HG02798 (cell line): ENCODE measurements around the gene PSPC1.
"Not testable (repeated sequence)": the region's sequence is repeated elsewhere in the genome, so short reads cannot be mapped to it uniquely, and the experiment has no call there.

ENCODE experiments used
- ATAC-seq: cut with Tn5 transposase; IDR thresholded peaks from one replicate; pipeline ENCODE4 v1.9.1; 2021; ENCODE audit warnings: mild to moderate bottlenecking; ENCODE audit not compliant: unreplicated experiment, poor library complexity

Gene PSPC1

DNA sequence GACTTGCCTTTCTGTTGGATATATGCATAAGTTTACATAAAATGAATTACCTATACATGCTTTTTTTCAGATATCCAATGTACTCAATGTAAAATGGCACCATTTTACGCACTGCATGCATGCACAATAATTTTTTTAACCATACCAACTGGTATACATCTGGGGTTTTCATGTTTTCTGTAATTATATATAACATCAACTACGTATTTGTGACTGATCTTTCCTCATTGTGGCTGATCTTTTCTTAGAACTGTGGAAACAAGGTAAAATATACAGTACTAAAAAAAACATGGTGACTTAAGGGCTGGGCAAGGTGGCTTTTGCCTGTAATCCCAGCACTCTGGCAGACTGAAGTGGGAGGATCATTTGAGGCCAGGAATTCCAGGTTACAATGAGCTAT lies 18.5 kb downstream of the PSPC1 start:
- ATAC-seq: no peak

DNA sequence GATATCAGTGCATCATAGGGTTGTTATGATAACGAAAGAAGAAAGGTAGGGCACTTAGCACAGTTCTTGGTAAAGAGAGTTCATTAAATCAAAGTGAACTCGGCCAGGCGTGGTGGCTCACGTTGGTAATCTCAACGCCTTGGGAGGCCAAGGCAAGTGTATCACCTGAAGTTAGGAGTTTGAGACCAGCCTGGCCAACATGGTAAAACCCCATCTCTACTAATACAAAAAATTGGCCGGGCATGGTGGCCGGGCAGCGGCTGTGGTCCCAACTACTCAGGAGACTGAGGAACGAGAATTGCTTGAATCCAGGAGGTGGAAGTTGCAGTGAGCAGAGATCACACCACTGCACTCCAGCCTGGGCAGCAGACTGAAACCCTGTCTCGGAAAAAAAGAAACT lies 19.1 kb downstream of the PSPC1 start:
- no peak for ATAC-seq

DNA sequence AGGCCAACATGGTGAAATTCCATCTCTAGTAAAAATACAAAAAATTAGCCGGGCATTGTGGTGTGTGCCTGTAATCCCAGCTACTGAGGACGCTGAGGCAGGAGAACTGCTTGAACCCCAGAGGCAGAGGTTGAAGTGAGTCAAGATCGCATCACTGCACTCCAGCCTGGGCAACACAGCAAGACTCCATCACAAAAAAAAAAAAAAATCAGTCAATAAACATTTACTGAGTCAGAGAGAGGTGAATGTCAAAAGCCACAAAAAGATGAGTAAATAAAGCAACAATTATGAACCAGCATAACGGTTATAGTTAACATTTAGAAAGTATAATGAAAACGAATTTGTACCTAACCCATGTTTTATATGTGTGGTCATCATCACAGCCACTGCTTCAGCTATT lies 23.1 kb downstream of the PSPC1 start:
- no peak for ATAC-seq

DNA sequence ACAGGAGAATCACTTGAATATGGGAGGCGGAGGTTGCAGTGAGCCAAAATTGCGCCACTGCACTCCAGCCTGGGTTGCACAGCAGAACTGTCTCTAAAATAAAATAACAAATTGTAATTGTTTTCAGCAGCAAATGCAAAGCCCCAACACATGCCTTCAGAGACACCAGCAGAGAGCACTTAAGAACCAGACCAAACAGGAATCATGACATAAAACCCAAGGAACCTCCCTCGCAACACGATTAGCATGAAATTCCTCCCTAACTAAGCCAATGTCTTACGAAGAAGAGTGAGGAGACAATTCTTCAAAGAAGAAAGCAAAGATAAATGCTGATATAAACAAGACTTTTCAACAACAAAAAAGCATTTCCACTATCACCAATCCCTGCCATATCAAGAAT lies 40.1 kb downstream of the PSPC1 start:
- no peak for ATAC-seq

DNA sequence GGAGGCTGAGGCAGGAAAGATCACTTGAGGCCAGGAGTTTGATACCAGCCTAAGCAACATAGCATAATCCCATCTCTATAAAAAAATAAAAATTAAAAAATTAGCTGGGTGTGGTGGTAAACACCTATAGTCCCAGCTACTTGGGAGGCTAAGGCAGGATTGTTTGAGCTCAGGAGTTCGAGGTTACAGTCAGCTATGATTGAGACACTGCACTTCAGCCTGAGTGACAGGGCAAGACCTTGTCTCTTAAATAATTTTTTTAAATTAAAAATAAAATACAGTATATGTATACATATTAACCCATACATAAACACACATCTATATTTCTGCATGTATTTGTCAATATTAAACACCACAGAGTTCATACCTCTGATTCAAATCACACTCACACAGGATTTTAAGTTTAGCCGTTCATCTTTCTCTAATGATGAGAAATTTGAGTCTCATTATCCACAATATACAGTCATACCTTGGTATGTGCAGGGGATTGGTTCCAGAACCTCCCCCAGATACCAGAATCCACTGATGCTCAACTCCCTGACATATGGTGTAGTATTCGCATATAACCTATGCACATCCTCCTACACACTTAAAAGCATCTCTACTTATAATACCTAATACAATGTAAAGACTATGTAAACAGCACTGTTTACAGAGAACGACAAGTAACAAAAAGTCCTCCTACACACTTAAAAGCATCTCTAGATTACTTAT lies 44.7 kb downstream of the PSPC1 start:
- ATAC-seq: no peak

DNA sequence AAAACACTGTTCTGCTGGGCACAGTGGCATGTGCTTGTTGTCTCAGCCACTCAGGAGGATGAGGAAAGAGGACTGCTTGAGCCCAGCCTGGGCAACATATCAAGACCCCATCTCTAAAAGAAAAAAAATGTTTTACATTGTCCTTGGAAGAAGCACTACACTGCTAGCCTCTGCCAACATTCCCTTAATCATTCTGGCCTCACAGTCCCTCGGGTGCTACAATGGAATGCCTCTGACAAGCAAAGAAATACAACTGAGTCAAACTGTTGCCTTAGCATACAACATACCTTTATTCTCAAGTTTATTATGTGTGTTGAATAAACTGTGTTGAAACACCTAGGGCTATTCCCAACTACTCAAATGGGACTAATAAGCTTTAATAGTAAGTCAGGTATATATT lies 56.1 kb downstream of the PSPC1 start:
- ATAC-seq: no peak

DNA sequence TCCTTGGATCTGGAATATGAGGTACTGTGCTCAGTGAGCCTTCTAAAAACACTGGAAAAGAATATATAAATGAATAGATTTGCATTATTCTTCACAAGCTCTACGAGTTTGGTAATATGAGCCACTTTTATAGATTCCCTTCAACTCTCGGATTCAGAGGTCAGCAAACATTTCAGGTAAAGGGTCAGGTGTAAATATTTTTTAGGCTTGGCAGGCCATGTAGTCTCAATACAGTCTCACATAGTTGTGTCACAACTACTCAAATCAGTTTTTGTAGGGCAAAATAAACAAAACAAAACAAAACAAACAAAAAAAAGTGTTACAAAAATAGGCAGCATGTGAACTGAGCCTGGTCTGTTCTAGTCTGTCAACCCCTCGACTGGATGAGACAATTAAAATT lies 57.4 kb downstream of the PSPC1 start:
- ATAC-seq: no peak

DNA sequence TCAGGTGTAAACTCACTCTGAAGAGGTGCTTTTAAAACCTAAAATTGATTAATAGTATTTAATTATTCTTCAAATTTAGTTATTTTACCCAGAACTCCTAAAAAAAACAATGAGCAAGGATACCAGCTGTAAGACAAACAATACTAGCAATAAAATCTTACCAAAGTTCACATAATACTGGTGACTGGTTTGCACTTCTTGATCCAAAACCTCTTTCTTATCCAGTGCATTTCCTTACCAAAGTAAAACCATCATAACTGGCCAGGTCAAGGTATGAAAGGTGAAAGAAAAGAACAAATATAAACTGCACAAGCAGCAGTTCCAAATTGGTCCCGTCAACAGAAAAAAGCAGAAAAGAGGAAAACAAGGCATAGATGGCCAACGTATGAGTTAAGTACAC lies 62.7 kb downstream of the PSPC1 start:
- ATAC-seq: no peak

DNA sequence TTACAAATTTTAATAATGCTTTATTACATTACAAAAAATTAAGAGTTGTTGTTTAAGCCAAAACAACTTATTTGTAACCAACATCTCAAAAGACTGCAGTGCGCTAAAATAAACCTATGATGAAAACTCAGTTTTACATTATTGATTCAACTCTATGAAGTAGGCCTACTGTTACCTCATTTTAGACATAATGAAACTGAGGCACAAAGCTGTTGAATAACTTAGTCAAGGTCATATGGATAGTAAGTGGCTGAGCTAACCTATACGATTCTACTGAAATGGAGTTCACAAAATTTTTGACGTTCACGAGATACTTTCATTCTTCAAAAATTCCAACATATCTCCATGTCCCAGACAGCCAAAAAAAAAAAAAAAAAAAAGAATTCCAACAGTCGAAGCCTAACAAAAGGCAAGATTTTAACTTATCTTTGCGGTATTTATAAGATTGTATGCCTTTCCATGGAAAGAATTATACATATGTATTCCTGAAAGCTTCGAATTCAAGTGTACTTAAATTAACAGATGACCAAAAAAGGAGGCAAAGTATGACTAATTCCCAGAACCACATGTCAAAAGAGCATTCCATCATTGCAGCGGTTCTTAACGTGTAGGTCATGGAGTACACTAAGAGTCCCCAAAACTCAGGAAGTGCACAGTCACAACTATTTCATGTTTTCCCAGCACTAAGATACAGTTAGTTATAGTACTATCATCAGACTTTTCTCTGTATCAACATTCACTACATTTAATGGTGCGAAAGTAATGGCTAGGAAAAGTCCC lies 69.4 kb downstream of the PSPC1 start:
- ATAC-seq: no peak

DNA sequence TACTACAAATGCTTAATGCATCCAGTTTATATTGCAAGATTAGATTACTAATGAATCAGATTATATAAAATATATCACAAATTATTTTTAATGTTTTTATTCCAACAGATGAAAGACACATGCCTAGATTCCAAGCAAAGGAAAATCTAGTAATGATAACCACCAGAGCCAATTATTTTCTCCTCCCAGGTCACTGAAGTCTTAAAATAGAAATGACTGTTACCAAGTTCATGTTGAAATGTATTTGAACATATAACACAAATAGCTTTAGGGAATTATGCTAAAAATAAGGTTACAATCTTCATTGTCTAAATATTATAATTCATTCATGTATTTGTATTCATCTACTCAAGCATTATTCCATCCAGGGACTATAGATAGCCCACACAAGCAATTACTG lies 73.0 kb downstream of the PSPC1 start:
- not testable (repeated sequence) for ATAC-seq

DNA sequence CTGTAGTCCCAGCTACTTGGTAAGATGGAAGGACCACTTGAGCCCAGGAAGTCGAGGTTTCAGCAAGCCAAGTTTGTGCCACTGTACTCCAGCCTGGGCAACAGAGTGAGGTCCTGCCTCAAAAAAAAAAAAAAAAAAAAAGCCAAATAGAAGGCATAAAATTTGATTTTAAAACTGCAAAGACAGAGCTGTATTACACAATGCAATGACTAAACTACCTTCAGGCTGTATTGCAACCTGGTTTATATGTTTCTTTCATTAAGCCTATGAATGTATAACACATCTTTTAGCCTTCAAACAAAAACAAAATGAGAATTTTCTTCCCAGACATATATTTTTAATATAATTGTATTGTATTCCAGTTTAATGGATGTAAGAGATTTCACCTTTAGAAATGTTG lies 73.7 kb downstream of the PSPC1 start:
- ATAC-seq: not testable (repeated sequence)

DNA sequence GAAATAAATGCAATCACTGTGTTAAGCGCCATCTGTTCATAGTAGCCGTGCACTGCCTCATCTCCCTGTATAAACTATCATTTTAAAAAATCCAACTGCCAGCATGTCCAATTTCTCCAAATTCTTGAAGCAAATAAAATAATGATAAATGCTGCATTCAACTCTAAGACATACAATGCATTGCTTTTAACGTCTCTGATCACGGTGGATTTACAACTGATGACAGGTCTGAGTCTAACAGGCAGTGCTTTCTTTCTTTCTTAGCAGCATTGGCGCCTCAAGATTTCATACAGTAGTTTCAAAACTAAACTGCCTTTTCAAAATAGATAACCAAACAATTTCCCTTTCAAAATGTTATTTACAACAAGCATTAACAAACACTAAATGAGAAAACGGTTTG lies 78.5 kb downstream of the PSPC1 start:
- not testable (repeated sequence) for ATAC-seq

DNA sequence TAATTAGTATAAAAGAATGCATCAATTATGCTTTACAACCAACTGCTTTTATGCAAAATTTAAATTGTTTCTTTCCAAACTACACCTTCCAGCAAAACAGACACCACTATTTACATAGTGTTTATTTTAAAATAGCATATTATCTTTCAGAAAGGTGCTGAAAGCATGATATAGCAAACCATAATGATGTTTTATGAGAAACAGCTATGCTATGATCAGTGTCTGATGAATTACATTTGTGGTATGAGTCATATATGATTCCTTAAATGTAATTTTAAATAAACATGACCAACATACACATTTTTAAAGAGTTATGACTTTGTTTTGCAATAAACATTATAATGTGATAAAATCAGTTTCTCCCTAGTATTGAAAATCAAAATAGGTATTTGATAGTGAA lies 81.1 kb downstream of the PSPC1 start:
- not testable (repeated sequence) for ATAC-seq

DNA sequence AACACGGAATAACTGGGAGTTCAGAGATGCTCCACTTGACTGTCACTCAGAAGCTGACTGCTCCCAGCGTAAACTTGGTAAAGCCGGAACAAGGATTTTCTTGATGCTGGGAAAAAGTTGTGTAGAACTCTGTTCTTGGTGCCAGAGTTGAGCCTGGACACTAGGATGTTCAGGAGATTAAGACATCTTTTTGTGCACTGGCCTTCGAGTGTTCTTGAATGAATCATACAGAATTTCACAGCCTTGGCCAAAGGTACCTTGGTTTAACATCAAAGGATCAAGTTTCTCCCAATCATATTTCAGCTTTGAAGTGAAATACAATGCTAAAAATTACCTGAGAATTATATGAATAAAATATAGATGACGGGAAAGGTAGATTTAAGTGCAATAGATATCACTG lies 81.8 kb downstream of the PSPC1 start:
- not testable (repeated sequence) for ATAC-seq

DNA sequence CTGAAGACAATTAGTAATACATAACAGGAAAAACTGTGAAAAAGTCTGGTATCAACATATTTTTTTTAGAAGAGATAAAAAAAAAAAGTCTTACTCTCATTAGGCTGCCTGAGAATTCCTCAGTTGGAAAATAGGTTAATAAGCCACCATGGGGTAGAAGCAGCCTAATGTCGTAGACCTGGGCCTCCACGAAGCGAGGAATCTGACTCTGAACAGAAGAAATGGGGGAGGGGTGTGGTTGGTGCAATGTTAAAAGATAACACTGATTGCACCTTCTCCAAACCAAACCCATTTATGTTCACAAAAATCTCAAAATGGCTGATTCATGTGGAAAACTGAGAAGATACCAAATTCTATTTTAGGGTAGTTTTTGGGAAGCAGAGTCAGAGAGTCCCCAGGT lies 86.9 kb downstream of the PSPC1 start:
- no peak for ATAC-seq

DNA sequence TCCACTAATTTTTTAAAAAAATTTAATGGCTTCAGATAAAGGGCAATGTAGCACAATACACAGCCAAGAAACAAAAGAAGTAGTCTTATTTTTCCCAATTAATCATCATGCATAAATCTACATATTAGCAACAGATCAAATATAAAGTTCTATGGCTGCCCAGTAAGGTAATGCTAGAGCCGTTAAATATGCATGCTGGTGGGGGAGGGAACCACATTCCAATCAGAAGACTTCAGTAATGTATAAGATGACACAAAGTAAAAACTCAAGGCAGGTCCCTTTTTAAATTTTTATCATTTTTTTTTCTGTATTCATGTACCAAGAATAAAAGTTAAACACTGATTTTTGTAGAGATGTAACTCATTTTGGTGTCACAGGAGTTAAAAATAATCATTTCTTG lies 87.3 kb downstream of the PSPC1 start:
- no peak for ATAC-seq

DNA sequence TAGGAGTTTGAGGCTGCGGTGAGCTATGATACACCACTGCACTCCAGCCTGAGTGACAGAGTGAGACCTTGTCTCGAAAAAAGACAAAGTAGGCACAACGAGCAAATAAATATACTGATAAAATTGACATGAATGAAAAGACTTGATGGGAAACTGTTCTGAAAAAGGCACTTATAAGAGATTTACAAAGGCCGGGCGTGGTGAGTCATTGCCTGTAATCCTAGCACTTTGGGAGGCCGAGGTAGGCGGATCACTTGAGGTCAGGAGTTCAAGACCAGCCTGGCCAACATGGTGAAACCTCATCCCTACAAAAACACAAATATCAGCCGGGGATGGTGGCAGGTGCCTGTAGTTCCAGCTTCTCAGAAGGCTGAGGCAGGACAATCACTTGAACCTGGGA lies 91.3 kb downstream of the PSPC1 start:
- not testable (repeated sequence) for ATAC-seq

DNA sequence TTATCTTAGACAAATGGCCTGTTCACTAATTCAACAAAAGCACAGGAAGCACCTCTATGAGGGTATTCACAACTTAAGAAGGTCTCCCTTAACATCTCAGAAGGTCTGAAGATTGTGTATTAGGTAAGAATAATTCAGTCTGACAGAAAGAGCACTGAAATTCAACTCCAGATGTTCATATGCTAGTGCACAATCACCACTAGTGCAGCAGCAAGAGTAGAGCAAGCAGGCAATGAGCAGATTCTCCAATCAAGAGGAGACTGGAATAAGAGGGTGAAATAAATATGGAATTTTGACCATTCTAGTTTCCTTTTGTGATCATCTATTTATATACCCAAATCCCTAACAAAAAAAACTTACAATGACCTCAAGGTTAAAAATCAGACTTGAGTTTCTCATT lies 97.3 kb downstream of the PSPC1 start:
- ATAC-seq: no peak

DNA sequence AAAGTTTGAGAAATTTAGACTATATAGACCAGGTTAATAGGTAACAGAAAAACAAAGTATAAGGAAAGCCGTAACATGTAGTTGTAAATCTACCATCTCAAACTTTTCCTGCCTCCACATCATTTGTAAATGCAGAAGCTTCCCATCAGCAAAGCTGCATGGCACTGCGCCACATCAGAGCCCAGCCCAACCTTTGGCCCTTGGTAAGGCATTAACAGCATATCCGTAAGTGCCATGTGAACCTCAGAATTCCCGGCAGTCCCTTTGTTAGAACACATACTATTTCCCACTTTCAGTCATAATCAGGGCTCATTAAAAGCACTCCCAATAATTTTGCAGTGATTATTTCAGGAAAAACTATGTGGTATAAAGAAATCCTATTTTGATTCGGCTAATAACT lies 97.7 kb downstream of the PSPC1 start:
- no peak for ATAC-seq

DNA sequence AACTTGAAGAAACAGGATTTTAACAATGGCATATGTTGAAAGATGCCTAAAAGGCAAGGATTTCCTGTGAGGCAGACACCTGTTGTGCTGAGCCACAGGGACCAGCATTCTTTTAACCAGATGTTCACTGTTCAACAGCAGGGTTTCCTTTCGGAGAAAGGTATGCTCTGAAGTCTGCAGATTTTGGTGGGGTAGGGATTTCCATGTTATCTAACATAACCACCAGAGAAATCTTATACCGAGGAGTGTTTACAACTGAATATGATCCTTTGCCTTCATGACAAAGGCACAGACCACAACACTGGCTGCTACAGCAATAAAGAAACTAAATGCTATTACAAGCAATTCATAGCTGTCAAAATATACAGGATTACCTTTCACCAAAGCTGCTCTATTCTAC lies 101.2 kb downstream of the PSPC1 start:
- no peak for ATAC-seq

DNA sequence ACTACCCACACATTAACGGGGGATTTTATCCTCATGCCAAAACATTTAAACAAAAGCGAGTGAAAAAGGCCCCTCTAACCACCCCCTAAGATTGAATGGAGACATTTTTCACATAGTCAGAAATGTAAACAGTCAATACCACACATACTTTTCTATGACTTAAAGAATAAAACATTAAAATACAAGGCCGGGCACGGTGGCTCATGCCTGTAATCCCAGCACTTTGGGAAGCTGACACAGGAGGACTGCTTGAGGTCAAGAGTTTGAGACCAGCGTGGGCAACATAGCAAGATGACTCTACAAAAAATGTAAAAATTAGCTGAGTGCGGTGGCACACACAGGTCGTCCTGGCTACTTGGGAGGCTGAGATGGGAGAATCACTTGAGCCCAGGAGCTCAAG lies 102.0 kb downstream of the PSPC1 start:
- ATAC-seq: no peak

DNA sequence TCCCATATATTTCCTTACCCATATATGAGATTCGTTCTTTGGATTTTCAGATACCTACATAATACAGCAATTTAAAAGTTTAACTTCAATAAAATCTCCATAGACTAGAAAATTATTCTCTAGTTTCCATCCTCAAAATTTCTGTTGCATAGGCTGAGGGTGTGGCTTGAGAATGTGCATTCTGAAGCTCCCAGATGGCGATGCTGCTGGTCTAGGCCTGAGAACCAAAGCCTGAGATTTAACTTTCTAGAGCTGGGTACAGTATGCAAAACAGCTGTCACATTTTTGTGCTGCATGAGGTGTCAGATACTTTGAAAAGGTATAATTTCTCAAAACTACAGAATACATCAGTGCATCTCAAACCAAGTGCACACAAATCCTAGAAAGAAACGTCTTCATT lies 106.6 kb downstream of the PSPC1 start:
- ATAC-seq: no peak
